T follicular helper cell (primary cell): ENCODE measurements around the gene CLTB.

ENCODE experiments used
- DNase-seq: peaks from one replicate; pipeline ENCODE4 v3.0.0-alpha.2; 2020; ENCODE audit warnings: low read depth

CLTB gene

DNA sequence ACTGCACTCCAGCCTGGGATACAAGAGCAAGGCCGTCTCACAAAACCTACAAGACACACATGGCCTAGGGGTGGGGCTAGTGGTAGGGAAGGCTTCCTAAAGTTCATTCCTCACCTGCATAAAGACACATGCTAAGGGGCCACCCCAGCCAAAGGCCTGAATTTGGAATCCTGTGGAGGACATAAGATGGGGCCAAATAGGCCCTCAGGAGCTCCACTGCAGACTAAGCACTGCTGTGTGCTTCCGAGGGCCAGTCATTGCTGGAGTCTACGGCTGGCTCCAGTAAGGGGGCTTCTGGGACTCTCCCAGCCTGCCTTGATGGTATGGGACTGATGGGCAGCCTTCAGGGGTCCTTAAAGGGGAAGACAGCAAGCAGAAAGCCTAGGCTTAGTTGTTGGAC lies 33.6 kb downstream of the CLTB start:
- DNase-seq, result no peak

DNA sequence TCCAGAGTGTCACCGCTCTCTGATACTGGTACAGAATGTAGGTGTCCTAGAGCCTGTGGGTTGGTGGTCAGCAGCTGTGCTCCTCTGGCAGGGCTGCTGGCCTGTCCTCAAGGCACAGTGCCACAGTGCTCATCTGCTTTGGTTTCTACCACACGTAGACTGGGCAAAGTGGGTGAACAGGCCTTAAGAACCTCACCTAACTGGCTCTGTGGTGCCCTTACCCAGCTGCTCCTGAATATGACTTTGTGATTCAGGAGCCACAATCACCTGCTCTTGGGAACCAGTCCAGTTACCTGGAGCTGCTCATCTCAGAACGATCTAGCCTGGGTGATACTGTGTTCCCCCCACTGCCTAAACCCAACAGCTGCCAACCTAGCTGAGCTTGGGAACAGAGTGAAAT lies 34.4 kb downstream of the CLTB start:
- DNase-seq, result no peak

DNA sequence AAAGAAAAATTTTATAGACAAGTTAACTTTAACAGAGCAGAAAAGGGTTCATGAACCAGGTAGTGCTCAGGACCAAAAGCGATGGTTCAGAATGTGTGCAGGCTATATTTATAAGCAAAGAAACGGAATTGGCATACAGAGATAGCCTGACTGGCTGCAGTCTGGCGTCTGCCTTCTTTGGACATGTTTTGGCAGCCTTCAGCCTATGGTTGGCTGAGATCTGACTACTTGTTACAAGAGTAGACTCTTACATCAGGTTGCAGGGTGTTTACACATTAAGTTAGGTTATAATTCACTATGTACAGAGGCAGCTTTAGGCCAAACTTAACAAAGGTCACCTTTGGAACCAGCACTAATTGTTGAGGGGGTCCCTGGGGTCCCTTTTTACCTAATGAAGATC lies 34.9 kb downstream of the CLTB start:
- DNase-seq, result no peak

DNA sequence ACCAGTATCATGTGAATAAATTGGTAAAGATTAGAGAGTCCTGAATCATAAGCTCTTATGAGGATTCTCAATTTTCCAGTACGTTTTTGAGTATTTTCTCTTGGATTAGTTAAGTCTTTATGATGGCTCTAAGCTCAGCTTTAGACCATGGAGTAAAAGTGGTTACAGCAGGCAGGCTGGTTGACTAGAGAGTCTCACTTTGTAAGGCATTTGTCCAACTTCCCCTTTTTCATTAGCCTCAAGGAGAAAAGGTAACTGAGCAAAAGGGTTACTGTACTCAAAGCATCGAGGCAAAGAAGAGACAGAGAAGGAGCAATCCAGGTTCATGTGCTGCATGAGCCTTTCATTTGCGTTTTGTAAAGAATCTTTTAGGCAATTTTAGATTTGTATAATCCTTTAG lies 36.5 kb downstream of the CLTB start:
- DNase-seq, result no peak

- DNase-seq, result no peak
Observed at GRCh38 chr5:176373100-176373818, 43.1 kb downstream of the CLTB start.

DNA sequence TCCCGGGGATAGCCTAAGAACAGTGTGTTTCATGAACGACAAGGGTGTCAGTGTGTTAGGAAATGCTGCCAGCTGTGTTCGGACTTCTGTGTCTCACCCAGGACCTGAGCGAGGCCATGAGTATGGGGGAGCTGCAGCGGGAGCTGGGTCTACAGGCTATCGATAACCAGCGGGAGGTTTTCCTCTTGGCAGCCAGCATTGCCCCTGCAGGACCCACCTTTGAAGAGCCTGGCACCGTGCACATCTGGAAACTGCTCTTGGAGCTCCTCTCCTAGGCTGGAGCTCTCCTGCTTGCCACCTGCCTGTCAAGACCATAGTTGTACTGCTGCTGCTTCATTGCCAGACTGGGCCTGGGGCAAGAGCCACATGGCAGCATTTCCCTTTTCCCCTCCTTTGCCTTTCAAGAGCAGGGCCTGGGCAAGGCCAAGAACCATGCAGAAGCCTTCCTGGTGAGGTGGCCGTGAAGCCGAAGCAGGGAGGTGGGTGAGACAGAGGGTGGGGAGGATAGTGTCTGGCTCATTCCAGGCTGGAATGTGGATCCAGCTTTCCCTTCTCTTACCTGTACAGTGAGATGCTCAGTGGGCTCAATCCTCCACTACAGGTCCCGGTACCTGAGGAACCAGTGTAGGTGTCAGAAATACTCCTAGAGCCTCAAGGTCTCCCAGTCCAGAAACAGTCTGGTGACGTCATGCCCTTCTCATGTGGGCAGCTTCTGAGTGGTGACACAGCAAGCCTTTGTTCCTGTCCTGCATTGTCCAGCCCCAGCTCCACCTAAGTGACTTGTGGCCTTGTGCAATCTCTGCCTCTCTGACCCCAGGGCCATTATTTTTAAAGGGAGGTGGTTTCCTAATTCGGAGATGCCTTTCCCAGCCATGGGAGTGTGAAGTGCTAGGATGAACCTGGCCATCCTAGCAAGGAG lies 44.5 kb downstream of the CLTB start:
- no peak for DNase-seq

- DNase-seq, result no peak
Observed at GRCh38 chr5:176369934-176370711, 46.2 kb downstream of the CLTB start.

- no peak for DNase-seq
Observed at GRCh38 chr5:176368726-176369125, 47.6 kb downstream of the CLTB start.

DNA sequence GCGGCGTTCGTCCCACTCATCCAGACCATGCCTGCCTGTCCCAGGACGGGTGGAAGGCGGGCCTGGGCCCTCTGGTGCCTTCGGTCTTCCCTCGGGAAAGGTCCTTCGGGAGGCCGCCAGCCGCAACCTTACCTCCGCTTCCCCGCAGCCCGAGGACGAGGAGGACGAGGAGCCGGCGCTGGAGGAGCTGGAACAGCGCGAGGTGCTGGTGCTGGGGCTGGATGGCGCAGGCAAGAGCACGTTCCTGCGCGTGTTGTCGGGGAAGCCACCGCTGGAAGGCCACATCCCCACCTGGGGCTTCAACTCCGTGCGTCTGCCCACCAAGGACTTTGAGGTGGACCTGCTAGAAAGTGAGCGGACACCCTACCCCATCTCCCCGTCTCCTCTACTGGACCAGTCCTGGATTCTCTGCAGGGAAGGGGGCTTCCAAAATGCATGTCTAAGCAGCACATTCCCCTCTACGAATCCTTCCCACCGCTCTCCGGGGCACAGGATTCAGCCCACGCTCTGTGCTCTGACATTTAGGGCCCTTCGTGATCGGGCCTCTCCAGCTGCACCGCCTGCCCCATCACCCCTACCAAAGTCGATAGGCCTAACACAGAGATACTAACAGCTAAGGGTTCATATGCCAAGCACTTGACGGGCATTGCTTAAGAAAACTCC lies 50.0 kb downstream of the CLTB start:
- no peak for DNase-seq

DNA sequence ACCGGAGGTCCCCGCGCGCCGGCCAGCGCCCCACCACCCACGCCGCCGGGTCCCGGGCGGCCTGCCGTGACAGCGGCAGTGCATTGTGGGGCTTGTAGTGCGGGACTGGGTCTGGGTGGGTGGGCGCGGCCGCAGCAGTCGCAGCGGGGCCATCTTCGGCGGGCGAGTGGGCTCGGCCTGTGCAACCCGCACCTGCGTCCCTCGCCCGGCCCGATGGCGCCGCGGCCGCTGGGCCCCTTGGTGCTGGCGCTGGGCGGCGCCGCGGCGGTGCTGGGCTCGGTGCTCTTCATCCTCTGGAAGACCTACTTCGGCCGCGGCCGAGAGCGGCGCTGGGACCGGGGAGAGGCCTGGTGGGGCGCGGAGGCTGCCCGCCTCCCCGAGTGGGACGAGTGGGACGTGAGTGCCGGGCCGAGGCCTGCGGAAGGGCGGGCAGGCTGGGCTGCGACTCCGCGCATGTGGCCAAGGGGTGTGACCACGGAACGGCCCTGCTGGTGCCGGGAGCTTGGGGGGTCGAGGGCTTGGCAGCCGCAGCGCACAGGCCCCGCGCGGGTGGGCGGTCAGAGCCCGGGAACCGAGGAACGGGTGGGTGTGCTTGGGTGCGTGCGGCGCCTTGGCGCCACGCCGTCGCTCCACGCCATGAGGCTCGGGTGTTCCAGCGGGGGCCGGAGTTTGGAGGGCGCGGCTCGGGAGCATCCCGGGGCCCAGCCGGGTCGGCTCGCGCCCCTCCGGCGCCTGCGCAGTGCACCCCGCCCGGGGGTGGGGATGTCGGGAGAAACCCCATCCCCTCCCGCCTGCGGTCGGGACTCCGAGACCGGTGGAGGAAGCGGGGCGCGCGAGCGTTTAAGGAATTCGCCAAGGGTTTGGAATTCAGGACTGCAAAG lies 50.7 kb downstream of the CLTB start, which contains the start of gene ARL10:
Gene ARL10, plus strand, starts transcription at position 137 of the 881 bp plus-strand sequence. Its CDS starts 77 bp downstream, at position 214.
- peak; percentile 29 for DNase-seq

- no peak for DNase-seq
Observed at GRCh38 chr5:176364765-176365350, 51.5 kb downstream of the CLTB start.

- no peak for DNase-seq
Observed at GRCh38 chr5:176362233-176362490, 54.2 kb downstream of the CLTB start.

DNA sequence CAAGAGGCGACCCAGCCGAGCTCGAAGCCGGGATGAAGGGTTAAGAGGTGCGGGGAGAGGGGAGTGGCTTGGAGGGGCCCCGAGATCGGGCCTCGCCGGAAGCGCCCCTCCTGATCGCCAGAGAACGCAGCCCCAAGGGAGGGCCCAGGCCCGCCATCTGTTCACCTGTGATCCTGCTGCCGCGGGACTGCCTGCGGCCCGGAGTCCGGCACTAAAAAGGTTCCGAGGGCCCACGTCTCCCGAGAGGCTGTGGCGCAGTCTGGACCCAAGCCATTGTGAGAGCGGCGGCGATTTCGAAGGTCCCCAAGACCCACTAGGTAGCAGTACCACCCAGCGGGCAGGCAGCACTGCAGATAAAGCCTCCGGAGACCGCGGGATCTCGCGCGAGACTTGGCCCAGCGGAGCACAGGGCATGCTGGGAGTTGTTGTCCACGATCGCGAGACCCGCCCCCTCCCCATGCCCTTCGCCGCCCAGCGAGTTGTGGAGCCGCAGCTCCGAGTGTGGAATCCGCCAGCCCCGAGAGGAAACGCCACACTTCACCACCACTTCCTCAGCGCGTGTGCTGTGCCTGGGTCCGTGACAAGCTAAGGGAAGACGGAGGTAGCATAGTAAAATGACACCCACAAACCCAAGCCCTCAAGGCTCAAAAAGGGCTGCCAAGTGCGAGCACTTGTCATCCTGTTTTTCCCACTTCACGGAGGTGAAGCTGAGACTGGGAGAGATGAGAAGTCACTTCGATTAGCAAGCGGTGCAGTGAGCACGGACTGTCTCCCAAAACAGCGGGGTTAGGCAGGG lies 54.7 kb downstream of the CLTB start, which contains the start of gene KIAA1191:
Gene KIAA1191, minus strand, starts transcription at position 328 of the 796 bp plus-strand sequence. CDS start 2,256 bp downstream, outside the sequence.
- peak; percentile 93 for DNase-seq

GRCh38 chr5:176360894-176361436 lies 55.4 kb downstream of the CLTB start:
- no peak for DNase-seq

GRCh38 chr5:176359658-176360057 lies 56.7 kb downstream of the CLTB start:
- no peak for DNase-seq

- no peak for DNase-seq
Observed at GRCh38 chr5:176356179-176356566, 60.2 kb downstream of the CLTB start.

GRCh38 chr5:176355400-176356178 lies 60.8 kb downstream of the CLTB start:
- no peak for DNase-seq

- no peak for DNase-seq
Observed at GRCh38 chr5:176353533-176353932, 62.8 kb downstream of the CLTB start.
